Endothelial cell of umbilical vein (primary cell): ENCODE measurements around the gene CRKL.

Source experiments
- CTCF ChIP-seq, 2 donors: IDR thresholded peaks; 1 replicate in 1 of 2; 2 replicates in 1 of 2; pipeline ENCODE4 v1.5.1; 2011; ENCODE audit warnings: low read length in 2 of 2, mild to moderate bottlenecking in 2 of 2, moderate library complexity in 2 of 2, control low read depth in 1 of 2, inconsistent platforms in 1 of 2, low read depth in 1 of 2; ENCODE audit not compliant: insufficient read depth in 1 of 2; ENCODE audit errors: extremely low read depth in 1 of 2
- EZH2 ChIP-seq: IDR thresholded peaks from 2 replicates; pipeline ENCODE4 v1.6.1; 2012; ENCODE audit warnings: borderline replicate concordance, low read depth, mild to moderate bottlenecking, moderate library complexity, low read length, inconsistent platforms; ENCODE audit not compliant: severe bottlenecking
- POLR2A ChIP-seq: IDR thresholded peaks from 2 replicates; pipeline ENCODE4 v1.6.1; 2012; ENCODE audit warnings: low read depth, mild to moderate bottlenecking, control low read depth, low read length
- POLR2AphosphoS5 ChIP-seq: IDR thresholded peaks from 2 replicates; pipeline ENCODE4 v1.6.1; 2012; ENCODE audit warnings: low read depth, mild to moderate bottlenecking, control low read depth, low read length, moderate library complexity; ENCODE audit not compliant: insufficient read depth

- no peak for TF ChIP-seq POLR2A
- TF ChIP-seq CTCF (IDR thresholded peaks at IDR 0.05; ENCODE audit: extremely low read depth in 1 of 2, insufficient read depth in 1 of 2, low read depth in 1 of 2, low read length in 2 of 2) = no peak
- TF ChIP-seq EZH2 = no peak
- TF ChIP-seq POLR2AphosphoS5 = no peak
Measured at GRCh38 chr22:20978419-20978818, 61.2 kb downstream of the CRKL start.
